Fibroblast of the aortic adventitia (primary cell): Measurements from ENCODE around the gene FSTL4. TPM values are rescaled to one million over a fixed set of nuclear protein-coding genes. Genes with fewer than 3 reads are reported as not detected.

Experiments
- DNase-seq: peaks from one replicate; pipeline ENCODE4 v3.0.0-alpha.2; 2010; ENCODE audit warnings: low read depth
- H3K4me3 ChIP-seq: 2 replicates; pipeline ENCODE4 v1.5.1; 2011; ENCODE audit warnings: low read depth, mild to moderate bottlenecking, control low read depth, low read length, moderate library complexity
- total RNA-seq: library from RNA; depleted of rRNA; stranded (reverse); fragments of >200 nt; gene quantifications from 2 replicates; pipeline ENCODE4 v1.2.3, GENCODE V29; 2012; ENCODE audit warnings: low replicate concordance
- TF ChIP-seq, protein P1 (sequence below): IDR thresholded peaks from 2 replicates; pipeline ENCODE4 v1.5.1; 2011; ENCODE audit warnings: mild to moderate bottlenecking, low read length, control low read depth, inconsistent platforms; ENCODE audit not compliant: insufficient read depth

Gene FSTL4
- total RNA-seq, result not detected in 2 replicates

DNA sequence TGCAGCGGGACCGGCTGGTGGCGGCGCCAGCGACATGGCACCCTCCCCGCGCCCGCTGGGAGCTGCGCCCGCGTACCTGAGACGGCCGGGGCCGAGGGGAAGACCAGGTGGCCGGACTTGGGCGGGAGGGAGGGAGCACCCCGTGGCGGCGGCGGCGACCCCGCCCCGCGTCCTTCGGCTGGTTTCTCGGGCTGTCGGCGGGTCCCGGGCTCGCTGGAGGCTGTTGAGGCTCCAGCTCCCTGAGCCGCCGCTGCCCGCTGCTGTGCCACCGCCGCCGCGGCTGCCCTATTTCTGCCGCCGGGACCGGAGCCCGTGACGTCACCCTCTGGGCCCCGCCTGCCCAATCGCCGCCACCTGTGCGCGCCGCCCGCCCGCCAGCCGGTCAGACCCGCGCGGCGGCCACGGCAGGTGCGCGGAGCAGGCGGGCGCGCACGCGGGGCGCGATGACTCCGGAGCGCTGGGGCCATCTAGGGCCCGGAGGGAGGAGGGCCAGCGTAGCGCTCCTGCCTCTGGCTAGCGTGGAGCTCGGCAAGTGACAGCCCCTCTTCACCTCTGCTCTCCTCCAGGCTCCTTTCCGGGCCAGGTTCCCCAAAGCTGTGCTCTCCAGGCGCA, at the start of gene FSTL4:
Gene FSTL4, minus strand, starts transcription at position 293 of the 612 bp plus-strand sequence.
- H3K4me3 ChIP-seq, result no peak within 1 kb of the TSS
- no peak for DNase-seq
- TF ChIP-seq, protein P1, sequence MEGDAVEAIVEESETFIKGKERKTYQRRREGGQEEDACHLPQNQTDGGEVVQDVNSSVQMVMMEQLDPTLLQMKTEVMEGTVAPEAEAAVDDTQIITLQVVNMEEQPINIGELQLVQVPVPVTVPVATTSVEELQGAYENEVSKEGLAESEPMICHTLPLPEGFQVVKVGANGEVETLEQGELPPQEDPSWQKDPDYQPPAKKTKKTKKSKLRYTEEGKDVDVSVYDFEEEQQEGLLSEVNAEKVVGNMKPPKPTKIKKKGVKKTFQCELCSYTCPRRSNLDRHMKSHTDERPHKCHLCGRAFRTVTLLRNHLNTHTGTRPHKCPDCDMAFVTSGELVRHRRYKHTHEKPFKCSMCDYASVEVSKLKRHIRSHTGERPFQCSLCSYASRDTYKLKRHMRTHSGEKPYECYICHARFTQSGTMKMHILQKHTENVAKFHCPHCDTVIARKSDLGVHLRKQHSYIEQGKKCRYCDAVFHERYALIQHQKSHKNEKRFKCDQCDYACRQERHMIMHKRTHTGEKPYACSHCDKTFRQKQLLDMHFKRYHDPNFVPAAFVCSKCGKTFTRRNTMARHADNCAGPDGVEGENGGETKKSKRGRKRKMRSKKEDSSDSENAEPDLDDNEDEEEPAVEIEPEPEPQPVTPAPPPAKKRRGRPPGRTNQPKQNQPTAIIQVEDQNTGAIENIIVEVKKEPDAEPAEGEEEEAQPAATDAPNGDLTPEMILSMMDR, result no peak

DNA sequence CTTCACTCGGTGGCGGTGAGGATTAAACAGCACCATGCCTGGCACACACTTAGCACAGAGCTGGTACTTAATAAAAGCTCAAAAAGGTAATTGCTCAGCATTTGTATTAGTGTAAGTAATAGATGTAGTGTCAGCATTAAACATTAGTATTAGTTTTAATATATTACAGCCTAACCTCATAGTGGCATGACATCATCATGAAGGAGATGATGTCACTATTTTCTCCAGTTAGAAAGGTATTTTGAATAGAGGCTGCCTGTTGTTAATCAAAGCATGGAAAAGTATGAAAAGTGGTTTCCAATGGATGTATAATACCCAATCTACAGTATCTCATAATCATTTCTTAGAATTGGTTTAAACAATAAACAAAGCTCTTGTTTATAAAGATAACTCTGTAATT, 49.0 kb upstream of the FSTL4 start:
- no peak for DNase-seq
- TF ChIP-seq, protein P1, result no peak
- H3K4me3 ChIP-seq, result no peak overlapping the region

DNA sequence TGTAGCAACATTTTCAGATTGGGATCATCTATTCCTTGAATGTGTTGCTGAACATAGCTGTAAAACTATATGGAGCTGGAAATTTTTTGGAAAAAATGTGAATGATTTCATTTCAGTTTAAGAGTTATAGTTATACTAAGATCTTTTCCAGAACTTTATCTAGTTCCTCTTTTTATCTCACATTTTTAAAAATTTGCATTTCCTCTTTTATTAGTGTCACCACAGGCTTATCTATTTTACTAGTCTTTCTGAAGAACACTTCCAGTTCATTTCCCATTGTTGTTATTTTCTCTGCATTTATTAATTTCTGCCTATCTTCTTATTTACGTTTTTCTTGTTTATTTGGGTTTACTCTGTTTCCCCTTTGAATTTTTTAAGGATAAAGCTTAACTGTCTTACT, 46.0 kb upstream of the FSTL4 start:
- H3K4me3 ChIP-seq, result no peak overlapping the region
- TF ChIP-seq, protein P1, result no peak

DNA sequence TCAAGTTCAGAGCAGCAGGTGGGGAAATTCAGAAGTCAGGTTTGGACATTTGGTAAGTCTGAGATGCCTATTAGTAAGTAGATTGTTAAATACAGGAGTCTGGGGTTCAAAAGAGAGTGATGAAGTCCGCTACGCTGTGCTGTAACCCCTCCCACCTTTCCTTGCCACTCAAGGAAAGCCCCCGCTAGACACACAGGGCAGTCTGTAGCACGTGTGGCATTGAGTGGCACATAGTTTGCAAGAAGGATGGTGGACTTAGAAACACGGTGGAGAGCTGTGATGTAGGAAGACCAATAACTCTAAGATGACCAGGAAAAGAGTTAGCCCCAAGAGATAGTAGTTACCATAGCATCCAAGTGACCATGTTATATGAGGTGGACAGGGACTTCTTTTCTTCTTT, 44.7 kb upstream of the FSTL4 start:
- no peak overlapping the region for H3K4me3 ChIP-seq
- TF ChIP-seq, protein P1, result no peak
- DNase-seq, result no peak

More for the DNA sequence above, 46.0 kb upstream of the FSTL4 start:
- DNase-seq, result no peak

DNA sequence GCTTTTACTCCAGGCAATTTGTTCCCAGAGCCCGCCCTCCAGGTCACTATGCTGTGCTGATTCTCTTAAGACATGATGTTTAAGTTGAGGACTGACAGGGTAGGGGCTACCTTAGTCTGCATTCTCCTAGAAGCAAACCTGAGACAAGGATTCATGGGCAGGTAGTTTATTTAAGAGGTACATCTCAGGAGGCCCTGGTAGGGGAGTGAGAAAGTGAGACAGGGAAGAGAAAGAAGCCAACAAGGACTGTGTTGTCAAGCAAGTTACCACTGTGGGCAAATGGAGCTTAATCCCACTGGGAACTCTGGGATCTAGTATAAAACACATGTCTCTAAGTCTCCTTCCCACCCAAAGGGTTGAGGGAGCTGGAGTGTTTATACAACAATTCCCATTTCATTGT, 43.6 kb upstream of the FSTL4 start:
- no peak overlapping the region for H3K4me3 ChIP-seq
- TF ChIP-seq, protein P1, result no peak
- DNase-seq, result no peak

DNA sequence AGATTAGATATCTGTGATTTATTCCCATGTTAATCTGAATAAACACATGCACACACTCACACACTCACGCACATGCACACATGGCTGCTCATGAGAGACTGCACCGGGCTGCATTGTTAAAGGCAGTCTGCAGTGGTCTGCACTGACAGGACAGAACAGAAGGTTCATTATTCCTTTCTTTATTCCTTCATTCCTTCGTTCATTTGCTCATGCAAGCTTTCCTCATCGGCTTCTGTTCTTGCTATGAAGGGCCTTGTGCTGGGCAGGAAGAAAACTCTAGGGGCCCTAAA, 41.4 kb upstream of the FSTL4 start:
- DNase-seq, result no peak
- H3K4me3 ChIP-seq, result no peak overlapping the region
- TF ChIP-seq, protein P1, result no peak
